IPS DF 6.9 (cell line): ENCODE data around the gene OPCML.

ENCODE experiments used
- DNase-seq: peaks from one replicate; pipeline ENCODE4 v3.0.0-alpha.2; 2013; ENCODE audit warnings: low read depth, low spot score
- H3K27ac ChIP-seq: one replicate; pipeline ENCODE4 v1.5.1; 2013; ENCODE audit warnings: low read length, control low read depth
- H3K27me3 ChIP-seq: 2 replicates; pipeline ENCODE4 v1.6.1; 2013; ENCODE audit warnings: mild to moderate bottlenecking, low read length; ENCODE audit not compliant: control insufficient read depth, insufficient read depth
- H3K36me3 ChIP-seq: 2 replicates; pipeline ENCODE4 v1.6.1; 2013; ENCODE audit warnings: low read length; ENCODE audit not compliant: control insufficient read depth, insufficient read depth
- H3K4me1 ChIP-seq: 2 replicates; pipeline ENCODE4 v1.6.1; 2013; ENCODE audit warnings: low read length; ENCODE audit not compliant: control insufficient read depth, insufficient read depth
- H3K4me3 ChIP-seq: 2 replicates; pipeline ENCODE4 v1.5.1; 2013; ENCODE audit warnings: mild to moderate bottlenecking, low read length
- H3K9me3 ChIP-seq: 2 replicates; pipeline ENCODE4 v1.6.1; 2013; ENCODE audit warnings: low read length, inconsistent platforms; ENCODE audit not compliant: control insufficient read depth, insufficient read depth
- WGBS: extraction: QIAGEN DNeasy Blood & Tissue Kit; methylation state at CpG from one replicate; pipeline ENCODE4 v1.1.7; 2013; ENCODE audit warnings: mixed read lengths, missing lambda C conversion rate; ENCODE audit not compliant: insufficient read length, insufficient coverage; 5-methylcytosine and 5-hydroxymethylcytosine counted together

Gene OPCML

DNA sequence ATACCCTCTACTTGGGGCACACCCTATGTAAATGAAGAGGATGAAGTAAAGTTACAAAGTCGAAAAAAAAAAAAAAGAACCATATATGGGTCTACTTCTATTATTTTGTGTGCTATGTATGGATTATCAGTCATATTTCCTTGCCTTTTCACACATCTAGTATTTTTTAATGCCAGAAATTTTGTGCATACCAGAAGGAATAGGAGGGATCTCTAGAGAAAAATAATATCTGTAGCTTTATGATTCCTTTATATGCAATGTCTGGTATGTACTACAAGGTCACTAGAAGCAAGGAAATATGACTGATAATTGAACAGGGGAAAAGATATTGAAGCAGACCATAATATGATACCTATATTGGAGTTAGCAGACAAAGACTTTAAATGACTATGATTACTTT, 713.4 kb downstream of the OPCML start:
- 0 out of 2 replicates have a peak, but pooled peaks cover 1% of the 10 kb centered on the region for H3K4me1 ChIP-seq
- no peaks in the 10 kb centered on the region for H3K9me3 ChIP-seq
- H3K36me3 ChIP-seq, result no peaks in the 10 kb centered on the region
- no peaks in the 10 kb centered on the region for H3K27me3 ChIP-seq
- no peak for DNase-seq
- no peak overlapping the region for H3K4me3 ChIP-seq
- no peak overlapping the region for H3K27ac ChIP-seq
- no CpG with 5 or more reads among the region's 1 CpG for WGBS

DNA sequence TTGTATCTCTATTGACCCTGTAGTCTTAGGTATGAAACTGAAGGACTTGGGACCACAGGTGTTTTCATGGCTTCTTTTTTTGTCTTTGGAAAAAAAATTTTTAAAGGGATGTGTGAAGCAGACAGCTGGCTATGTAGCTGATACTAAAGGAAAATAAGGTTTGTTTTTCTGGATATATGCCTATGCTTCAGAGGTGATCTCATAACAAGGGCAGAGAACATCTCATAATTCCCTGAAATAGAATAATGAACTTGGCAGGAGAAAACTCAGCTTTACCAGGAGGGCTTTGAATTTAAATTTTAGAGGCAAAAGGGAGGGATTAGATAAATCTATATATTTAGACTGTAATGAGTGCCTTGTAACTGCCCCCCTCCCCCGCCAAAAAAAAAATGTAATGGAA, 714.9 kb downstream of the OPCML start:
- H3K4me3 ChIP-seq, result no peak overlapping the region
- no peaks in the 10 kb centered on the region for H3K36me3 ChIP-seq
- no peaks in the 10 kb centered on the region for H3K9me3 ChIP-seq
- DNase-seq, result no peak
- H3K27me3 ChIP-seq, result no peaks in the 10 kb centered on the region
- 0 out of 2 replicates have a peak, but pooled peaks cover 1% of the 10 kb centered on the region for H3K4me1 ChIP-seq
- no peak overlapping the region for H3K27ac ChIP-seq
- no CpG with 5 or more reads among the region's 1 CpG for WGBS

DNA sequence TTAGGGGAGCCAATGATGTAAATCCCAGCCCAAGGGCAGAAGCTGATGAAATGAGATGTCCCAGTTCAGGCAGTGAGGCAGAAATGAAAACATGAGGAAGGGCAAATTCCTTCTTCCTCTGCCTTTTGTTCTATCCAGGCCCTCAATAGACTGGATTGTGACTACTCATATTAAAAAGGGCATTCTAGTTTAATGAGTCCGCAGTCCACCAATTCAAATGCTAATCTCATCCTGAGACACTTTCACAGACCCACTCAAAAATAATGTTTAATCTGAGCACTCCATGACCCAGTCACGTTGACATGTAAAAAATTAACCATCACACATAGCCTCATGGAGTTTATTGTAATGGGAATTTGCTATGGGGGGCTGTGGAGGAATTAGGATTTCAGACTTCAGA, 717.9 kb downstream of the OPCML start:
- no CpG with 5 or more reads among the region's 2 CpGs for WGBS
- no peaks in the 10 kb centered on the region for H3K27me3 ChIP-seq
- H3K9me3 ChIP-seq, result no peaks in the 10 kb centered on the region
- 0 out of 2 replicates have a peak, but pooled peaks cover 1% of the 10 kb centered on the region for H3K4me1 ChIP-seq
- no peaks in the 10 kb centered on the region for H3K36me3 ChIP-seq
- H3K27ac ChIP-seq, result no peak overlapping the region
- DNase-seq, result no peak
- H3K4me3 ChIP-seq, result no peak overlapping the region

DNA sequence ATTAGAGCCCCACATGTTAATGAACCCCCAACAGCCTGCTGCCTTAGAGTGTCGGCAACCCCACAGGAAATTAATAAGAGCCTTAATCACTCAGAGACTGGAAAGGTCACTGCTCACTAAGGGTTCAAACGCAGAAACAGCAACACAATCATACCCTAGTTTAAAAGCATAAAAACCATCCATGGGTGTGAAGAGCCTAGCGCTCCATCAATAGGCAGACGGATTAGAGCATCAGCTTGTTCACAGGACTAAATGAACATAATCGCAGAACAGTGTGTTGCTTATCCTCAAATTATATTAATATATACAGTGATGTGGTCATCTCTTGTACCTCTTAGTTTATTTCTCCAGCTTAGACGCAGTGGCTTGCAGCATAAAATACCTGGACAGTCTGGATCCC, 720.7 kb downstream of the OPCML start:
- H3K4me3 ChIP-seq, result no peak overlapping the region
- no peak for DNase-seq
- H3K36me3 ChIP-seq, result no peaks in the 10 kb centered on the region
- 0 out of 2 replicates have a peak, but pooled peaks cover 1% of the 10 kb centered on the region for H3K4me1 ChIP-seq
- H3K27me3 ChIP-seq, result no peaks in the 10 kb centered on the region
- WGBS, result no CpG with 5 or more reads among the region's 6 CpGs
- H3K9me3 ChIP-seq, result no peaks in the 10 kb centered on the region
- H3K27ac ChIP-seq, result no peak overlapping the region

DNA sequence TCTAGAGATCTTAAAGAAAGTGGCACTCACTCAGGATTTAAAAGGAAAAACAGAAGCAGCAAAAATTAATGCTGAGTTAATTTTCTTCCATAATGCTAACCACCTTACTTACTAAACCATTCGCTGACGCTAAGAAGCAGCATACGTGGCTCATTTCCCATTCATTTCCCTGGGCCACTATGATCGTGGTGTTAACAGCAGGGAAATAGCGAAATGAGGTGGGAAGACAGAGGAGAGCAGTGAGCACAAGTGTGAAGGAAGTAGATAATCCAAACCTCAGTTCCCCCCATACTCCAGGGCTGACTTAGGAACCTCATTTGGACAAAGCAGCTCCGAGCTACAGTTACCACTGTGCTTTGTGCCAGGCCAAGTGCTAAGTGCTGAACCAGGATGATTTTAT, 723.2 kb downstream of the OPCML start:
- H3K27ac ChIP-seq, result no peak overlapping the region
- H3K27me3 ChIP-seq, result no peaks in the 10 kb centered on the region
- H3K4me1 ChIP-seq, result no peaks in the 10 kb centered on the region
- H3K36me3 ChIP-seq, result no peaks in the 10 kb centered on the region
- no peak for DNase-seq
- H3K9me3 ChIP-seq, result no peaks in the 10 kb centered on the region
- WGBS, result no CpG with 5 or more reads among the region's 6 CpGs
- no peak overlapping the region for H3K4me3 ChIP-seq

DNA sequence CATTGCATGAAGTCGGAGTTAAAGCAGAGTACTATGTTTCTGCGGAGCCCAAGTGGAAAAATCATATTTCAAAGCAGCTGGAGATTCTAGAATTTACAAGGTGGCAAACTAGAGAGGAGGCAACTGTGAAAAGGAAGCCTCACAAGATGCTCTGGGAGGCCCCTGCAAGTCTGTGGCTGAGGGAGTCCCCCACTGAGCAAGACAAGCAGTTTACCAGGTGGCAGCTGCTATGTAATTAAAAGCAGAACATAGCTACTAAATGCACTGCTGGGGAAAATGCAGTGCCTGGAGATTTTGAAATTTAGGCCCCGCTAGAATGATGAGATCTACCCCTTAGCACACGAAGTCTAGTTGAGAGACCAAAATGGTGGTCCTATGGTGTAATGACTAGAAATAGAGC, 728.0 kb downstream of the OPCML start:
- H3K4me1 ChIP-seq, result no peaks in the 10 kb centered on the region
- H3K9me3 ChIP-seq, result no peaks in the 10 kb centered on the region
- no peak overlapping the region for H3K27ac ChIP-seq
- no peak overlapping the region for H3K4me3 ChIP-seq
- no peaks in the 10 kb centered on the region for H3K36me3 ChIP-seq
- no peak for DNase-seq
- no peaks in the 10 kb centered on the region for H3K27me3 ChIP-seq
- no CpG with 5 or more reads among the region's 4 CpGs for WGBS

DNA sequence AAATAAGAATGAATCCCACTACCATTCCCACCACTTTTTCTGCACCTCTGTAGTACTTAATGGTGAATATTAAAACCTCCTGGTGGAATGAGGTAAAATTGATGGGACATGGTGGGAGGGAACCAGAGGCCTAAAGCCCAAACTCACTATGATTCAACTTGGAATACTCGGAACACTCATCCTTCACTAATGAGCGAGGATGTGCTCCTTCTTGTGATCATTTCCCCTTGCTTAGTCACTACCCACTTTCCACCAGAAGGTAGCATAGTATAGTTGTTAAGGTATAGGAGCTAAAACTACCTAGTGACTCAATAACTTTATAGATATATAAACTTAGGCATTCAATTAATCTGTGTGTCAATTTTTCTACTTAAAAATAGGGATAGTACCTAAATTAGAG, 728.9 kb downstream of the OPCML start:
- Histone ChIP-seq H3K4me1 (no peaks in the 10 kb centered on the region), H3K27ac (no peak overlapping the region), H3K36me3 (no peaks in the 10 kb centered on the region), H3K27me3 (no peaks in the 10 kb centered on the region), H3K4me3 (no peak overlapping the region), H3K9me3 (no peaks in the 10 kb centered on the region)
- no peak for DNase-seq
- no CpG with 5 or more reads among the region's 2 CpGs for WGBS

DNA sequence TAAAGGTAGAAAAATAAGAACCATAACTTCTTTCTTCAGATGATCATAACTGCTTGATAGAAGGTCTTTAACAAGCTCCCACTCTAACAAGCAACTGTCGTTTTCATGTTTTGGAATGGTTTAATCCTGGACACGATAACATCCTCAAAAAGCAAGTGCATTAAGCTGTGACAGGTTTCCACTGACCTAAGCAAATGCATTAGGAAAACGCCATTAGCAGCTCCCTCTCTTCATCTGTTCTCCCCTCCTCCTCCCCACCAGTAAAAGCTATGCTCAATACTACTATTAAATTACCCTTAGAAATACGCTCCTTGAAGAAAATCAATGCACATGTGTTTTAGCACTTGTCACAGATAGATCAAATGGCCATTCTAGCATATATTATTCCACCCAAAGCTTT, 729.4 kb downstream of the OPCML start:
- DNase-seq, result no peak
- no peaks in the 10 kb centered on the region for H3K4me1 ChIP-seq

DNA sequence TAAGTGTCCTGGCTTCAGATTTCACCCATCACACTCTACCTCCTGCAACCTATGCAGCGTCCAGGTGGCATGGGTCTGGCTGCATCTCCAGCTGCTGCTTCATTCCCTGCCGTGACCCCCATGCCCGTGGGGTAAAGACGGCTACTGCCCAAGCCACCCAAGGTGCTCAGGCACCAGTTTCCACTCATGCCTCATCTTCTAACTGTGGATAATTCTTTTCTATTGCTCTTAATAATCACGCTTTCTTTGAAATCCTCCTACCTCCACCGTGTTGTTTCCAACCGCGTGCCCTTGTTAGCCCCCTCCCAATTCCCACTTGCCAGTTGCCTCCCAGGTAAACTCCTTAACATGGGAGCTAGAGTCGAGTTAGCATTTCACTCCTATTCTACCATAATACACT, 738.5 kb downstream of the OPCML start:
- peaks cover 3% of the 10 kb centered on the region for H3K4me1 ChIP-seq
- WGBS, result no CpG with 5 or more reads among the region's 9 CpGs
- H3K9me3 ChIP-seq, result no peaks in the 10 kb centered on the region
- H3K27ac ChIP-seq, result no peak overlapping the region
- H3K27me3 ChIP-seq, result no peaks in the 10 kb centered on the region
- DNase-seq, result no peak
- no peaks in the 10 kb centered on the region for H3K36me3 ChIP-seq
- H3K4me3 ChIP-seq, result no peak overlapping the region

More for the DNA sequence above, 729.4 kb downstream of the OPCML start:
- Histone ChIP-seq H3K36me3 (no peaks in the 10 kb centered on the region), H3K27ac (no peak overlapping the region), H3K9me3 (no peaks in the 10 kb centered on the region), H3K27me3 (no peaks in the 10 kb centered on the region), H3K4me3 (no peak overlapping the region)
- no CpG with 5 or more reads among the region's 4 CpGs for WGBS

DNA sequence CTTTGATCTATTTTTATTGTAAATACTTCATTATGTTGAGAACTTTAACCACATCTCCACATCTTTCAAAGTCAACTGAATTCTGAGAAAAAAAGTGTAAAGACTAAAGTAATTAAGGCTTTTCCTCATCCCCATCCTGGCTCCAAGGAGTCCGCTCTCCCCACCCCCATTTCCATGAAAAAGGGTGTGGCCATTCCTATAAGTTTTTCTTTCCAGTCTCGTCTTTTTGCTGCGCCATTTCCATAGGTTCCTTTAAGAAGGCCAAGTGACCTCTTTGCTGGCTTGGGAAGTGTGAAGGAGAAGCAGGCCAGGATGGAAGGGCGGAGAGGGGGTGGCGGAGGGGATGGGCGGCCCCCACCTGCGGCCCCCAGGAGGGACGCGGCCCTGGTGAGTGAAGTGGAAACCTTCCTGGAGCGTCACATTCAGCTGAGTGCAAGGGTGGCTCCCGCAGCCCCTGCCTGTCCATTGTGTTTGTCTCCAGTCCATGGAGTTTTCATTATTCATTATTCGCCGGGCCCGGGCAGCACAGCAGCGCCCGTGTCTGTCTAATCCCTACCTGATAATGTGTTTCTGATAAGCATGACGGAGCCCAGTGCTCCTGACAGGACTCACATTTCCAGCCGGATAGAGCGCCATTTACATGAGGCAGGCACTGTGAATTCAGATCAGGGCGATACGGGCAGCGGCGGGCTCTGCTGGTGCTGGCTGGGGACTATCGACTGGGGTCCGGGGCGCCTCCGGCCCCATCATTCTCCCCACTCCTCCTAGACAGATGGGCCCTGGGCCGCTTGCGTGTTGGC, 739.8 kb downstream of the OPCML start:
- no peaks in the 10 kb centered on the region for H3K9me3 ChIP-seq
- no CpG with 5 or more reads among the region's 29 CpGs for WGBS

DNA sequence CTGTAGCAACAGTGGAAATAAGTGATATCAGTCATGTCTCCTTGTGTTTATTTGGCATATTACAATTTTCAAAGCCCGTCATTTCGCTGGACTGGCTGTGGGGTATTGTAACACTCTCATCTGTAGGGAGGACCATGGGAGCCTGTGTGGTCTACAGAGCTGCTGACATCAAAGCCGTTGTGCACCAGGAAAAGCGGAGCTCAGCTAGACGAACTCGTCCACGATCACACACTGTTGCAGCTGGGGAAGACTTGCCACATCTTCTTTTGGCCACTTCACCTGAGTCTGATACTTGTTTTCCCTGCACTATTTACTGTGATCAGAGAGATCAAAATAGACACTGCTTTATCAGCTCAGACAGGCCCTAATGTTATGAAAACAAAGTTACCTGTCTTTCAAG, 741.3 kb downstream of the OPCML start:
- H3K27ac ChIP-seq, result no peak overlapping the region
- no peaks in the 10 kb centered on the region for H3K36me3 ChIP-seq
- H3K4me3 ChIP-seq, result no peak overlapping the region
- no peaks in the 10 kb centered on the region for H3K9me3 ChIP-seq
- H3K27me3 ChIP-seq, result no peaks in the 10 kb centered on the region
- DNase-seq, result no peak
- no CpG with 5 or more reads among the region's 7 CpGs for WGBS
- H3K4me1 ChIP-seq, result peaks cover 3% of the 10 kb centered on the region

More for the DNA sequence above, 739.8 kb downstream of the OPCML start:
- Histone ChIP-seq H3K4me1 (peaks cover 3% of the 10 kb centered on the region), H3K27me3 (no peaks in the 10 kb centered on the region), H3K36me3 (no peaks in the 10 kb centered on the region), H3K27ac (no peak overlapping the region), H3K4me3 (no peak overlapping the region)
- no peak for DNase-seq
